Subcutaneous preadipocyte (primary cell): ENCODE results near the gene CCDC85C. TPM values are rescaled to one million over a fixed set of nuclear protein-coding genes. Genes with fewer than 3 reads are reported as not detected.

Experiments
- small RNA-seq: library from RNA; depleted of rRNA; stranded (forward); fragments of <200 nt; gene quantifications from one replicate; pipeline ENCODE3, GENCODE V24; 2012
- total RNA-seq: library from RNA; depleted of rRNA; stranded (reverse); fragments of >200 nt; gene quantifications from 2 replicates; pipeline ENCODE4 v1.2.3, GENCODE V29; 2012

CCDC85C gene
- total RNA-seq: 0.20 and 0.37 TPM in 2 replicates

DNA sequence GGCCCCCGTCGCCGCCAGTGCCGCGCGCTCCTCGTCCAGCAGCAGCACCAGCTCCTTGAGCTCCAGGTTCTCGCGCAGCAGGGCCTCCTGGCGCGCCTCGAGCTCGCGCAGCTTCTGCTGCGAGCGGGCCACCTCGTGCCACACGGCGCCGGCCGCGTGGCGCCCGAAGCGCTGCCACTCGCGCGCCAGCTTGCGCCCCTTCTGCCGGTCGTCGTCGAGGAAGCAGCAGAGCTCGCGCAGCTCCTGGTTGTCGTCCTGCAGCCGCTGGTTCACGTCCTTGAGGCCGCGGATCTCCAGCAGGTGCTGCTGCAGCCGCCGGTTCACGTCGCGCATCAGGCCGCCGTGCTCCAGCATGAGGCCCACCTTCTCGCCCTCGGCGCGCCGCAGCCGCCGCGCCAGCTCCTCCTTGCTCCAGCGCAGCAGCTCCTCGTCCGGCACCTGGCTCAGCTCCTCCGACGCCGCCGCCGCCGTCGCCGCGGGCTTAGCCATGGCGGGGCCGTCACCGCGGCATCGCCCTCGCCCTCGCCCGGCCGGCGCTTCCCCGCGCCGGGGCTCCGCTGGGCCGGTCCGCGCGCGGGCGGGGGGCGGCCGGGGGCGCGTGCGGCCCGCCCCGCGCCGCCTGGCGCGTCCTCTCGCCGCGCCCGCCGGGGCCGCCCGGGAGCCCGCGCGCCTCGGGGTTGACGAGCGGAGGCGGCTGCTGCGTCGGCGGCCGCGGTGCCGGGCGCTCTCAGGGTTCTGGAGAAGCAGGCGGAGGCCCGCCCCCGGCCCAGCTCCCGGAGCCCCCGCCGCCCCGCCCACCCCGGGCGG is at the start of gene CCDC85C:
CCDC85C (minus strand) TSS at position 737 of the 807 bp plus-strand sequence; CDS start at position 489, 248 bp downstream.

GRCh38 chr14:99644723-99645544 is 40.9 kb upstream of the CCDC85C start, which contains the start of gene HHIPL1:
Gene HHIPL1, plus strand, starts transcription at chr14:99645129. Its CDS starts 79 bp downstream, at chr14:99645208.

GRCh38 chr14:99480917-99481744 is 122.9 kb downstream of the CCDC85C start, which contains the start of gene CCNK:
Gene CCNK, plus strand, starts transcription at chr14:99481409. Its CDS starts 11,269 bp downstream, at chr14:99492678.

DNA sequence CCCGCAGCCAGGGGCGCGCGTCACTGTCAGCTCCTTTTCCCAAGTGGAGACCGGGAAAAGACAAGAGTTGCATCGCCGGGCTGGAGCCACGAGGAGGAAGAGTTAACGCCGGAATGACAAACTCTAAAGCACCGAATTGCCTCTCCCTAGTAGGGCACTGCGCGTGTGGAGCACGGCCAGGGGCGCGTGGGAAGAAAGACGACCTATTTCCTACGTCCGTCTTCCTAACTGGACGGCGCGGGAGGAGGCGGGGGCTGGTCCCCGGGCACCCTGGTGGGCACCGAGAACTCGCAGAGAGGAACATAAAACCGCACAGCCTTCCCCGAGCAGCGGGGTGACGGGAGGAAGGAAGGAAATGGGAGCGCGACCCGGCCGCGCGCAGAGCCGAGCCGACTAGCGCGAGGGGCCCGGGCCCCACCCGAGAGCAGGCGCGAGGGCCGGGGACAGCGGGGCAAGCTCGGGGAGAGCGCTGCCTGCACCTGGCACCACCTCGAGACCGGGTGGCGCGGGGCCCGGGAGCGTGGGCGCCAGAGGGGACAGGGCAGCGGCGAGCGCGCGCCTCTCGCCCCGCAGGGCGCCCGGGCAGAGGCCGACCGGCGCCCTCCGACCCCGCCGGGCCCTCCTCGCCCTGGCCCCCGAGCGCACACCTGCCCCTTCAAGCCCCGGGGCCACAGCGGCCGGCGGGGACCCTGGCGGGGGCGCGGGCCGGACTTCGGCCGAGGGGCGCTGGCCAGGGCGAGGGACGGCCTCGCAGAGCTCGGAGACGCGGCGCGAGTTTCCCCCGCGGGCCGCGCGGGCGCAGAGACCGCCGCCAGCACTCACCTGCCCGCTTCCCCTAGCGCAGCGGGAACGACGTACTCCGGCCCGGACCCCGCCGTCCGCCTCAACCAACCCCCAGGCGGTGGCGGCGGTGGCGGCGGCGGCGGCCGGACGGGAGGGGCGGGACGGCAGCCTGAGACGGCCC is 123.8 kb downstream of the CCDC85C start, which contains the start of gene SETD3:
SETD3 (minus strand) TSS at position 954 of the 964 bp plus-strand sequence. CDS start 15,054 bp downstream, outside the sequence.

Small RNAs within 50 kb of the gene (small RNA-seq; reads per million reads assigned to genes)
- not detected for gene RF00019

Other genes starting within 250 kb of the CCDC85C start
- 34.5 and 46.3 TPM in 2 replicates for gene SETD3, start 123.3 kb downstream of the CCDC85C start, total RNA-seq
- gene CCNK, start 122.8 kb downstream of the CCDC85C start, total RNA-seq: 24.6 and 26.5 TPM in 2 replicates
- gene HHIPL1, start 40.9 kb upstream of the CCDC85C start, total RNA-seq: 1.8 and 2.2 TPM in 2 replicates
- under 0.01 and 0.37 TPM in 2 replicates for gene CYP46A1, start 80.1 kb upstream of the CCDC85C start, total RNA-seq
- gene EML1, start 189.2 kb upstream of the CCDC85C start, total RNA-seq: 23.5 and 27.8 TPM in 2 replicates